SK-N-DZ (cell line): ENCODE measurements around the gene C19orf12.

Source experiments
- DNase-seq: peaks from one replicate; pipeline ENCODE4 v3.0.0-alpha.2; 2015; ENCODE audit warnings: low spot score

Gene C19orf12

GRCh38 chr19:29697523-29698261, 17.4 kb downstream of the C19orf12 start:
- DNase-seq, result no peak

GRCh38 chr19:29696565-29696846, 18.6 kb downstream of the C19orf12 start:
- no peak for DNase-seq

GRCh38 chr19:29695765-29696564, 19.1 kb downstream of the C19orf12 start:
- DNase-seq, result no peak

GRCh38 chr19:29694669-29695627, 20.1 kb downstream of the C19orf12 start:
- DNase-seq, result peak; percentile 82

- DNase-seq, result no peak
Observed at GRCh38 chr19:29694161-29694560, 20.9 kb downstream of the C19orf12 start.

GRCh38 chr19:29690842-29691241, 24.2 kb downstream of the C19orf12 start:
- DNase-seq, result no peak

- DNase-seq, result no peak
Observed at GRCh38 chr19:29687897-29688728, 26.9 kb downstream of the C19orf12 start.

- no peak for DNase-seq
Observed at GRCh38 chr19:29687244-29687896, 27.7 kb downstream of the C19orf12 start.

GRCh38 chr19:29686285-29686805, 28.7 kb downstream of the C19orf12 start:
- no peak for DNase-seq

- DNase-seq, result no peak
Observed at GRCh38 chr19:29685326-29685725, 29.7 kb downstream of the C19orf12 start.

GRCh38 chr19:29683009-29683408, 32.1 kb downstream of the C19orf12 start:
- no peak for DNase-seq

- DNase-seq, result no peak
Observed at GRCh38 chr19:29682236-29682895, 32.7 kb downstream of the C19orf12 start.

GRCh38 chr19:29681422-29682235, 33.4 kb downstream of the C19orf12 start:
- DNase-seq, result no peak

GRCh38 chr19:29680937-29681336, 34.1 kb downstream of the C19orf12 start:
- DNase-seq, result no peak

GRCh38 chr19:29680447-29680846, 34.6 kb downstream of the C19orf12 start:
- DNase-seq, result no peak

GRCh38 chr19:29679598-29680210, 35.4 kb downstream of the C19orf12 start:
- DNase-seq, result no peak

GRCh38 chr19:29678484-29679106, 36.5 kb downstream of the C19orf12 start:
- DNase-seq, result peak; percentile 37
